Superior temporal gyrus (tissue), 1 donor: ENCODE measurements around the gene STMN3.

ENCODE experiments used
- DNase-seq: peaks from one replicate; pipeline ENCODE4 v3.0.0-alpha.2; 2016; ENCODE audit errors: extremely low spot score

STMN3 gene

DNA sequence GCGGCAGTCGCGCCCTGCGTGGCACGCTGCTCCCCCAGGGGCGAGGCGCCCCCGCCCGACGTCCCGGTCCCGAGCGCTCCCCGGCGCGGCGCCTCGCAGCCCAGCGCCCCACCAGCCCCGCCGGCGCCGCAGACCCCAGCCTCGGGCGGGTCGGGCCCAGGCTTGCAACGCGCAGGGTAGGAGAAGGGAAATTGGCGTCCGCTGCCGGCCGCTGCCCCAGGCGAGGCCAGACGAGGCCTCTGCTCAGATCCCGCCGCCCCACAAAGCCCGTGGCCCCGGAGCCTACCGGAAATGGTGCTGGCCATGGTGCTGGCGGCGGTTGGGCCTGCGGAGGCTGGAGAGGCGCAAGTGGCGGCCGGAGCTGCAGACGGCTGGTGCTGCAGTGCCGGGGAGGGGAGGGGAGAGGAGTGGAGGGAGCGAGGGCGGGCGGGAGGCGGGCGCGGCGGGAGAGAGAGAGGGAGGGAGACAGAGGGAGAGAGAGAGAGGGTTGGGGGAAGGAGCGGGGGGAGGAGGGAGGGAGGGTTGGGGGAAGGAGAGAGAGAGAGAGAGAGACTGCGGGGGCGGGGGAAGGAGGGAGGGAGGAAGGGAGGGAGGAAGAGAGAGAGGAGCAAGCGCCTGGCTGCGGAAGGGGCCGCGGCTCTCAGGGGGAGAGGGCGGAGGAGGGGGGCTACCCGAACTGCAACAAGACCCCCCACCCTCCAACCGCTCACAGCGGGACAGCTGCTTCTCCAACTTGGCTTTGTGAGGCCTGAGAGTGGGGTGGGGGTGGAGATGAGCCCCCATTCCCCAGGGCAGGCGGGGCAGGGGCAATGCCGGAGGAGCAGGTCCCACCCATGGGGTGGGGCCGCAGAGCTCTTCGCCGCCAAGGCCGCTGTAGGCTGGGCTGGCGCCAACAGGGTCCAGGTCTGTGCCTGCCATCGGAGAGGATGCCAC is at the start of gene STMN3:
TSS of gene STMN3 (minus strand) at position 384 of the 933 bp plus-strand sequence. CDS start at position 305, 79 bp downstream.
- peak; percentile 67 for DNase-seq

GRCh38 chr20:63702036-63702665 is 48.9 kb upstream of the STMN3 start:
- DNase-seq: no peak

DNA sequence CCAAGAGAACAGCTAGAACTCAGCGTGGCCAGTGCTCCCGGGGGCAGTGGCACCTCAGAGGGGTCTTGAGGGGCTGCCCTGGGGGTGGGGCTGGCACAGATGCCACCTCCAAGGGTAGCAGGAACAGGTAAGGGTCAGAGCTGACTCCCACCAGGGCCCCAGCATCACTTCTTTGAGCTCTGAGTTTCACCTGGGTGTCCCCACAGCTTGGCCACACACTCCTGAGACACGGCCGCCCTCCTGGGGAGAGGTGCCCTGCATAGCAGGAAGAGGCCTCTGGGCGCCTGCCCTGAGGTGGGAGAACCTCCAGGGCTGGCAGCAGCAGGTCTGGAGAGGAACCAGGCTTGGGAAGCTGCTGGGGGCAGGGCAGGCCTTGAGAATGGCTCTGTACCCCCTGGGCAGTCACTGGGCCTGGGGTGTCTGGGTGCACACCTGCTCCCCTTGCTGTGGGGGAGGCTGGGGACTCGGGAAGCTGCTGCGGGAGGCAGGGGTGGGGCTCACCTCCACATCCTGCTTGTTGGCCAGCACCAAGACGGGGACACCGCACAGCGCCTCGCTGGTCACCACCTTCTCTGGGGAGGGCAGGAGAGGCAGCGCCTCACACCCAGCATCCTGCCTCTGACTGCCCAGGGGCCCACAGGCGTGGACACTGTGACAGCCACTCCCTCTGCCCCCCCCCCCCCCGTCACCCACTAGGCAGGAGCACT is 48.3 kb upstream of the STMN3 start:
- no peak for DNase-seq

DNA sequence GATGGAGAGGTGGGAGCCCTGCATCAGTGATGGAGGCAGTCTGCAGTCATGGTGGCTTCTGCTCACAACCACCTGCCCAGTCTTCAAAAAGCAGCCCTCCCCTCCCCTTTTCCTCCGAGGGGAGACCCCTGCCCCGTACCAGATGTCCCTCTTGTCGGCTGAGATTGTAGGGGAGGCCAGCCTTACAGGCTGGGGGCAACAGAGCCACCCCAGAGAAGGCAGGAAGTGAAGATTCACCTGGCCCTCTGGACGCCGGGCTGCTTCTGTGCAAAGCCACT is 47.8 kb upstream of the STMN3 start:
- no peak for DNase-seq

DNA sequence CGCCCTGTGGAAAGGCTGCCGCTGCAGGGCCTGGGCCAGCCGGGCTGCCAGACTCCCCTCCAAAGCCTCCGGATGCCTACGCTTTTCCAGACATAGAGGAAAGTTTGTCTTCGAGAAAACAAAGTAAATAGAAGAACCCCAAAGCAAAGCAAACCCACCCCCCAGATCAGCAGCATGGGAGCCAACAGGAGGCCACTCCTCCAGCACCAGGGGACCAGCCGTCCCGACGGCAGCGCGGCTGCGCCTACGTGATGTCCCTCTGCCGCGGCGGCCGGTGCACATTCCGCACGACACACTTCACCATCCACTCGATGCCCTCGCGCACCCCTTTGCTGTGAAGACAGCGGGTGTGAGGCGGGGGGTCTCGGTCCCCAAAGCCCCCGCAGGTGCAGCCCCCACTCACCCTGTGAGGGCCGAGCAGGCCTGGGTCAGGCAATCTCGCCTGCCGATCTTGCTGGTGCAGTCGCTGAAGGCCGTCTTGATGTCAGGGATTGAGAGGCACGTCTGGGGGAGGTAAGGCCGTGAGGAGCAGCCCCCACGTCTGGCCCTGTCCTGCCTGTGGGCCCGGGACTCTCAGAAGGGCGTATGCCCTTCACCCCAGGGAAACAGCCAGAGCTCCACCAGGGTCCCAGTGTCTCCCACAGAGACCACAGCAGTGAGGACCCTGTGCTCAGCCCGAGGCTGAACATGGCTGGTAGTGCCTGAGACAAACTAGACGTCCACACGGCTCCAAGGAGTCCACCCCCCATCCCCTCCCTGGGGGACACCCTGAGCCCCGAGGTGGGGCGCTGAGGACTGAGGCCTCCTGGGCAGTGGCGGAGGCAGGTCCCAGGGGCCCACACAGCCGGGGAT is 47.2 kb upstream of the STMN3 start:
- no peak for DNase-seq

DNA sequence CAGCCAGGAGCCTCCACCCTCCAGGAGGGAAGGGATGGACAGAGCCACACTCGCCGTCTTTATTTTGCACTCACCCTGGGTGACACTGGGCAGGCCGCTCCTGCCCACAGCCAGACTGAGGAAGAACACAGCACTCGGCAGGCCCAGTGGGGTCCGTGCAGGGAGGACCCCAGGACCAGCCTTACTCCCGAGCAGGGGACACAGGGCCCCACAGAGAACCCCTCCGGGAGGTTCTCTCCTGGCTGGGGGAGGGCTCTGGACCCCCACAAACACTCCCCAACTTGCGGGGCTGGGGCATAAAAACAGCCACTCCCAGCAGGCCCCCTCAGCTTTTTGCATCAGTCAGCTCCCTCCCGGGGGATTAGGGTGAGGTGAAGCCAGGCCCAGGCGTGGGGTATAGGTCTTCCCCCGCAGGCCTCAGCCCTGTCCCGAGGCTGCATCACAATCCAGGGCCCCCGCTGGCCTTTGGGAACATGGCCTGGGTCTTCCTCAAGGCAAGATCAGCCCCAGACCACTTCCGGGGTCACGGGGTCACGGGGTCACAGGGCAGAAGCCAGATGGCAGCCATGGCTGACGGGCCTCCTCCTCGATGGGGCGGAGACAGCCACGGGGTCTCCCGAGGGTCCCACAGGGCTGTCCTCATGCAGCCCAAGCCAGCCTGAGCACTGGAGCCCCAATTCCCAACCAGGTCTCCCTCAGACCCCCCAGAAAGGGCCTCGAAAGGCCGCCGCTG is 46.4 kb upstream of the STMN3 start:
- no peak for DNase-seq

- no peak for DNase-seq
Measured at GRCh38 chr20:63698739-63699465, 45.7 kb upstream of the STMN3 start.

DNA sequence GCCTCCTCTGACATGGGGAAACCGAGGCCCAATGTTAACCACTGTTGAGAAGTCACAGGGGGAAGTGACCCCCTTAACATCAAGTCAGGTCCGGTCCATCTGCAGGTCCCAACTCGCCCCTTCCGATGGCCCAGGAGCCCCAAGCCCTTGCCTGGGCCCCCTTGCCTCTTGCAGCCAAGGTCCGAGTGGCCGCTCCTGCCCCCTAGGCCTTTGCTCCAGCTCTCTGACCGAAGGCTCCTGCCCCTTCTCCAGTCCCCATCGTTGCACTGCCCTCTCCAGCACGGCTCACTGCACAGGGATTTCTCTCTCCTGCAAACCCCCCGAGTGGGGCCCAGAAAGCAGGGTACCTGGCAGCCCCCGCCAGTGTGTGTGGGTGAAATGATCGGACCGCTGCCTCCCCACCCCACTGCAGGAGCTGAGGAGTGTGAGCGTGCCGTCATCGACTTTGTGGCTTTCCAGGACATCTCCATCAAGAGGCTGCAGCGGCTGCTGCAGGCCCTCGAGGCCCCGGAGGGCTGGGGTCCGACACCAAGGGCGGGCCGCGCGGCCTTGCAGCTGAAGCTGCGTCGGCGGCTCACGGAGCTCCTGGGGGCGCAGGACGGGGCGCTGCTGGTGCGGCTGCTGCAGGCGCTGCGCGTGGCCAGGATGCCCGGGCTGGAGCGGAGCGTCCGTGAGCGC is 44.8 kb upstream of the STMN3 start:
- no peak for DNase-seq

GRCh38 chr20:63697357-63697867 is 44.2 kb upstream of the STMN3 start:
- DNase-seq: no peak

- DNase-seq: no peak
Measured at GRCh38 chr20:63696628-63697356, 43.6 kb upstream of the STMN3 start, which contains the start of gene TNFRSF6B. Gene TNFRSF6B (plus strand): TSS chr20:63696652. CDS start chr20:63696768, 116 bp downstream.

GRCh38 chr20:63696306-63696627 is 43.0 kb upstream of the STMN3 start:
- no peak for DNase-seq

DNA sequence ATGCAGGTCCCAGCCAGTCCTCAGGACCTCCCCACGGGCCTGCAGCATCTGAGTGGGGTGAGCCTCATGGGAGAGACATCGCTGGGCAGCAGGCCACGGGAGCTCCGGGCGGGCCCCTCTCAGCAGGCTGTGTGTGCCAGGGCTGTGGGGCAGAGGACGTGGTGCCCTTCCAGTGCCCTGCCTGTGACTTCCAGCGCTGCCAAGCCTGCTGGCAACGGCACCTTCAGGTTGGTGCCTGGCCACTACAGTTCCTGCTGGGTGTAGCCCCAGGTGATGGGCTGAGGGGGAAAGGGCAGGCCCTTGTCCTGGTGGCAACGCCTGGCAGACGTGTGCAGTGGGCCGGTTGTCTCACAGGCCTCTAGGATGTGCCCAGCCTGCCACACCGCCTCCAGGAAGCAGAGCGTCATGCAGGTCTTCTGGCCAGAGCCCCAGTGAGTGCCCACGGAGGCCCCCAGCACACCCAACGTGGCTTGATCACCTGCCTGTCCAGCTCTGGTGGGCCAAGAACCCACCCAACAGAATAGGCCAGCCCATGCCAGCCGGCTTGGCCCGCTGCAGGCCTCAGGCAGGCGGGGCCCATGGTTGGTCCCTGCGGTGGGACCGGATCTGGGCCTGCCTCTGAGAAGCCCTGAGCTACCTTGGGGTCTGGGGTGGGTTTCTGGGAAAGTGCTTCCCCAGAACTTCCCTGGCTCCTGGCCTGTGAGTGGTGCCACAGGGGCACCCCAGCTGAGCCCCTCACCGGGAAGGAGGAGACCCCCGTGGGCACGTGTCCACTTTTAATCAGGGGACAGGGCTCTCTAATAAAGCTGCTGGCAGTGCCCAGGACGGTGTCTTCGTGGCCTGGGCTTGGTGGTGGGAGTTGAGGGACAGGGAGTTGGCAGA is 42.4 kb upstream of the STMN3 start:
- DNase-seq: no peak

GRCh38 chr20:63694584-63695423 is 41.6 kb upstream of the STMN3 start:
- DNase-seq: no peak

GRCh38 chr20:63693733-63694583 is 40.7 kb upstream of the STMN3 start:
- no peak for DNase-seq

GRCh38 chr20:63693083-63693732 is 40.0 kb upstream of the STMN3 start:
- DNase-seq: no peak
